Hematopoietic multipotent progenitor cell (in vitro differentiated cells): ENCODE results near the gene ADRA2C. TPM values are rescaled to one million over a fixed set of nuclear protein-coding genes. Genes with fewer than 3 reads are reported as not detected.

Source experiments
- DNase-seq, 3 donors: peaks; one replicate each; pipeline ENCODE4 v3.0.0-alpha.2; 2011 to 2015; ENCODE audit warnings: low read depth in 2 of 3, low spot score in 2 of 3
- total RNA-seq: library from RNA; depleted of rRNA; stranded (reverse); fragments of >200 nt; gene quantifications from one replicate; pipeline ENCODE4 v1.2.3, GENCODE V29; 2012

Gene ADRA2C
- total RNA-seq = 0.54 TPM

DNA sequence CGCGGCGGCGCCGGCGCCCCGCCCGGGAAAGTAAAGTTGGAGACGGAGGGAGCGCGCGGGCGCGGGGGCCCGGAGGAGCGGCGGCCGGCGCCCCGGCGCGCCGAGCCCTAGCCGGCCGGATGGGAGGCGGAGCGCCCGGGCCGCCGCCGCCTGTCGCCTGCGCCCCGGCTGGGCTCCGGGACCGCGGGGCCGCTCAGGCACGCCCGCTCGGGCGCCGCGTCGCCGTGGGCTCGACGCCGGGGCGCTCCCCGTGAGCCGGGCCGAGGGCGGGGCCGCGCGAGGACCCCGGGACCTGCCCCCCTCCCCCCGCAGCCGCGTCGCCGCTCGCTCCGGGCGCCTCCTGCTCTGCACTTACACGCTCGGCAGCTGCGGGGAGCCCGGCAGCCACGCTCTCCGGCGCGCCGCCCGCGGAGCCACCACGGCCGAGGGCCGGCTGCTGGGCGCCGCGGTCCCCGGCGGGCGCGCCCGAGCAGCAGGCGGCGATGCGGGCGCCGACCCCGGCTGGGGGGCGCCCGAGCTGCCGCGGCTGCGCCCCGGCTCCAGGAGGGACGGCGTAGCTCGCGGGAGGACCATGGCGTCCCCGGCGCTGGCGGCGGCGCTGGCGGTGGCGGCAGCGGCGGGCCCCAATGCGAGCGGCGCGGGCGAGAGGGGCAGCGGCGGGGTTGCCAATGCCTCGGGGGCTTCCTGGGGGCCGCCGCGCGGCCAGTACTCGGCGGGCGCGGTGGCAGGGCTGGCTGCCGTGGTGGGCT, at the start of gene ADRA2C:
Gene ADRA2C, plus strand, starts transcription at position 350 of the 749 bp plus-strand sequence. Its CDS starts 222 bp downstream, at position 572.
- DNase-seq = peak in 1 of 3 donors; percentile 26

DNA sequence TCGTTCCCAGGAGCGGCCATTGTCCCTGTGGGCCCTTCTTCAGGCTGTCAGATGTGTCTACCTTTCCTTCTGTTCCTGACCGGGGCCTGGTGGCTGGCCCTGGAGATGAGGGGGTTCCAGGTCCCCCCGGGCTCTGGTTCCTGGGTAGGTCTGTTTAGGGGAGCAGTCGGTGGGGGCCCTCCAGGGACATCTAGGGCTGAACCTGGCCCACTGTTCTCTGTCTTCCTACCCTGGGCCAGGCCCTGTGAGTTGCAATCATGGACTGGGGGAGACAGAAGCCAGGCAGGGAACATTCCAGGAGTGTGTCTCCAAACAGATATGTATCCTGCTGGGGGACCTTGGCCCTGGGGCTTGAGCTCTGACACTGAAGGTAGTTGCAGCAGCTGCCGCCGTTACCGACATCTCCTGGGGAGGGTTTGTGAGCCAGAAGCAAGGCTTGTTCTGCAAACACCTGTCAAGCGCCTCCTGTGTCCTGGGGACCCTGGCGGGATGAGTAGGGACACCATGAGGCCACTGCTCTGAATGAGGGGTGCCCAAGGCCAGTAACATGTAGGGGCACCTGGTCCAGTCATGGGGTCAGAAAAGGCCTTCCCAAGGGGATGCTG, 49.5 kb upstream of the ADRA2C start:
- no peak for DNase-seq

DNA sequence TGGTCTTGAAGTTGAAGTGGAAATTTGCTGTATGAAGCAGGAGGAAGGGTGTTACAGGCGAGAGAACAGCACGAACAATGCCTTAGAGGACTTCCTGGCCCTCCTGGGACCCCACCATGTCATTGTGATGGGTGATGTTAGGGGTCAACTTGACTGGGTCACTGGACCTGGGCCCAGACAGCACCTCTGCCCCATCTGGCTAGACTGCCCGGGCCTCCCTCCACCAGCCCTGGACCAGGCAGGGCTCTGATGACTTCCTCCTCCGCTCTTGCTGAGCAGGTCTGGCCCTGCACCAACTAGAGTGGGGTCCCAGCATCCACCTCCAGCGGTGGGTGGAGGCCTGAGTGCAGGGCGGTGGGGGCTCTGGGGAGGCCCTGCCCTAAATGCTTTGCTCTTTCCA, 48.9 kb upstream of the ADRA2C start:
- no peak for DNase-seq

DNA sequence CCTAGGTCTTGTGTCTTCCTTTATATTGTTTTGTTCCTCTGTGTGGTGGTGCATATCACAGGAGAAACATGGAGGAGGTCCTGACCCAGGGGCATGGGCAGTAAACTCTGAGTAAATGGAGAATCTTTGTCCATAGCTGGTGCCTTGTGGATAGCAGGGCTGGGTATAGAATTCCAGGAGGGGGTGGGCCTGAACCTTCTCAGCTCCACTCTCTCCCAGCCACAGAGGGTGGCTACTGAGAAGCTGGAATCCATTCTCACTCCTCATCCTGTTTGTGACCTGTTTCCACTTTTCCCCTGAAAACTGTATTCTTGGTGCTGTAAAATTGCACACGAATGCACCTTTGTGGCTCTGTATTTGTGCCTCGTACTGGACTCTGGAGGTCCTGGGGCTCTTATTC, 47.7 kb upstream of the ADRA2C start:
- DNase-seq = no peak

DNA sequence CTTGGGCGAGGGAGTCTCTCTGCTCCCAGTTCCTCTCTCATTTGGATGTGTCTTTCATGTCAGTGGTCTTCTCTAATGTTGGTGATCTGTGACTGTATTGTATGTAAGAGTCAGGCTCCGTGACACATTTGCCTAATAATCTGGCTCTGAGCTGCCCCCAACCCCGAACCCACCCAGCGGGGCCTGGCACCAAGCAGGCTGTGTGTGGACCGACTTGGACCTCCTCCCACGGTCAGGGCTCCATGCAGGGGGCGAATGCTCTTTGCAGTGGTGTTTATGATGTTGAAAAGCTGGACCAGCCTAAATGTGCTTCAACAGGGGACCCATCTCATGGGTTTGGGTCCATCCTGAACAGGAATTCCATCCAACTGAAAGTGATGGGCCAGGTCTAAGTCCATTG, 47.0 kb upstream of the ADRA2C start:
- DNase-seq = no peak

DNA sequence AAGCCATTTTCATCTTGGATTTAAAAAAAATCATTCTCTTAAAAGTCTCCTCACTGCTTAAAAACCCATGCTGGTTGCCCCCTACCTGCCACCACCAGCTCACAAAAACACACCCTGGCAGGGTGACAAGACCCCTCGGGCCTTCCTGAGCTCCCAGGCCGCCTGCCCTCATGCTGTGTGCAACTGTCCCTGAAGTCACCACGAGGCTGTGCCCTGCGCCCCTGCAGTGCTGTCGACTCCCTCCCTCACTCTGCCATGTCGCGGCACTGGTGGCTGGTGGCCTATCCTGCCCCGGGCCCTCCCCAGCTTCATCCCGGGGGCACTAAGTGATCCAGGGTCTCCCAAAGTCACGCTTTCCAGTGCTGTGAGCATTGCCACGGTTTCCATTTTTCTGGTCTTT, 46.3 kb upstream of the ADRA2C start:
- no peak for DNase-seq

DNA sequence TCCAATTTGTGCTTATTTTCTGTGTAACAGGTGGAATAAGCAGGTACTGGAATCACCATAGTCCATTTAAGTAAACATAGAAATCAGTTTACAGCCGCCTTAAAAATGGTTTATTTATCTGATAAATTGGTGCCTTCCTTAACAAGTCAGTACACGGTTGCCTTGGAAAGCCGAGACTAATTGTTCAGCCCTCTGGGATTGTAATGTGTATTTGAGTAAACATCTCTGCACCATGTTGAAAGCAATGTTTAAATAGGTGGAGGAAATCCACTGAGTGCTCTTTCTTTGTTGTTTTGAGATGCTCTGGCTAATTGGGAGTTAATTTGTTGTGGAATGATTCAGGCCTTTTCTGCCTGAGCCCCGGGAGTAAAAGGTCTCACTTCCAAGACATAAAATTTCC, 45.7 kb upstream of the ADRA2C start:
- DNase-seq = no peak

DNA sequence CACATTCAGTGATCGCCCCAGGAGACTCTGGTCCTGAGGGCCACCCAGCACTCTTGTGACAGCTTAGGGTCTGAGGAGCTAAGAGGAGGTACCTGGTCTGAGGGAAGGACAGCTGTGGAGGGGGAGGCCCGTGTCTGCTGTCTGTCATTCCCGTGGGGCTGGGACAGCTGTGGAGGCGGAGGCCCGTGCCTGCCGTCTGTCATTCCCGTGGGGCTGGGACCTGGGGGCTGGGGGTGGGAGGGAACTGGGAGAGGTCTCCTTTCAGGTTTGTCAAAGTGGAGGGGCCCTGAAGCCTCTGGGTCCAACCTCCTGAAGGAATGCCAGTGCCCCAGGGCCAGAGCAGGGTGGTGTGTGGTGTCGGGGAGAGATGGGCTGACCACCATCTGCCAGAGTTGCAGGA, 45.0 kb upstream of the ADRA2C start:
- DNase-seq = no peak

DNA sequence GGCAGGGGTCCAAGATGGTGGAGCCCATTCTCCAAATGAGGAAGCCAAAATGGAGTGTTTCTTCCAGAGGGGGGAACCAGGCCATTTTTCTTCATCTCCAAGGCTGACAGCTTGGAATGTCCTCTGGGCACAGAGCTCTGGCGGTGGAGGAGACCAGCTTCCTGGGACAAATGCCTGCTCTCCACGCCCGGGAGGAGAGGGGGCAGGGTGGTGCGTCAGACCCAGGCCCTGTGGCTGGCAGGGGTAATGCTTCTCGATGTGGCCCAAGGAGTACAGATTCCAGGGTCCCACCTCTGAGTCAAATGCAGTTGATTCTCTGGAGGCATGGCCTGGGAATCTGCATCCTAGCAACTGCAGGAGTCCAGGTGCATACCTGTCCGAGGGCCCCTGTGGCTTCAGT, 44.6 kb upstream of the ADRA2C start:
- DNase-seq = no peak

DNA sequence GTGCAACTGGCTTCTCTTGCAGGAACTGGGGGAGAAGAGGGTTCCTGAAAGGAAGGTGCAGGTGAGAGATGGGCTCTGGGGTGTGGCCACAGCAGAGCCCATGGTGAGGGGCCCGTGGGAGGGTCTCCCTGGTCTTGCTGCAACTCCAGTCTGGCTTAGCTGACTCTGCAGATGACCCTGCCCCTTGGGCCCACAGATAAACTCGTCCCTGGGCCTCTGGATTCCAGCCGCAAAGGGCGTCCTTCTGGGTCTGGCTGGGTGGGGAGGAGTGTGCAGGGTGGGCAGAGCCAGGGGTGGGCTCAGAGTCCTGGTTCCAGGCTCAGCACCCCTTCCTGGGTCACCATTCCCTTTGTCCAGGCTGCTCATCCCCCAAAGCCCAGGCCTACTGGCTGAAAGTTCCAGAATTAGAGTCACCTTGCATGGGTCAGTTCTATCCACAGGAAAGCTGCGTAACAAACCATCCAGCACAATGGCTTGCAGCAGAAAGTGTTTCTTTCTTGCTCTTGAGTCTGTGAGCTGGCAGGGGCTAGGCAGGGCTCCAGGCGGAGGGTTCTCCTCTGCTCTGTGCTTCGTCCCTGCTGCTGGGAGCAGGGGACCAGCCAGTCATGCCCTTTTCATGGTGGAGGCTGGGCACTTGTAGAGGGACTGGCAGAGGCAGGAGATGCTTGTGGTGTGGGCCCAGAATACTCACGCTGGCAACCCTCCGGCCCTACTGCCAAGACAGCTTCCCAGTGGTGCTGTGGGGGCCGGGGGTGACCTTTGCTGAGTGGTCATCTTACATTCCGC, 43.5 kb upstream of the ADRA2C start:
- no peak for DNase-seq

DNA sequence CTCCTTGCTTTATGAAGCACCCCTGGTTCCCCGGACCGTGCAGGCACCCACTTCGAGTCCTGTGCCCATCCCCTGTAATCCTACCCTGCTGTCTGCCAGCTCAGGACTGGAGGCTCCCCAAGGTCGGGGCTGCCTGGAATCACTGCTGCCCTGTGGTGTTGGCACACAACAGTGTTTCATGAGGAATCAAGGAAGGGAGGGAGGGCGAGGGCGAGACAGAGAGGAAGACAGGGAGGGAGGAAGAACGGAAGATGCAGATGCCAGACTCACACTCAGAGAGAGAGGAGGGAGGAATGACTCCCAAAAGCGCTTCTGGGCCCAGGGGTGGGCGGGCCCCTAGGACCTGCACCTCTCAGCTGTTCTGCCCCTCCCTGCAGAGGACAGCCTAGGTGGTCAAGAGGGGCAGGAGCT, 42.9 kb upstream of the ADRA2C start:
- DNase-seq = no peak

DNA sequence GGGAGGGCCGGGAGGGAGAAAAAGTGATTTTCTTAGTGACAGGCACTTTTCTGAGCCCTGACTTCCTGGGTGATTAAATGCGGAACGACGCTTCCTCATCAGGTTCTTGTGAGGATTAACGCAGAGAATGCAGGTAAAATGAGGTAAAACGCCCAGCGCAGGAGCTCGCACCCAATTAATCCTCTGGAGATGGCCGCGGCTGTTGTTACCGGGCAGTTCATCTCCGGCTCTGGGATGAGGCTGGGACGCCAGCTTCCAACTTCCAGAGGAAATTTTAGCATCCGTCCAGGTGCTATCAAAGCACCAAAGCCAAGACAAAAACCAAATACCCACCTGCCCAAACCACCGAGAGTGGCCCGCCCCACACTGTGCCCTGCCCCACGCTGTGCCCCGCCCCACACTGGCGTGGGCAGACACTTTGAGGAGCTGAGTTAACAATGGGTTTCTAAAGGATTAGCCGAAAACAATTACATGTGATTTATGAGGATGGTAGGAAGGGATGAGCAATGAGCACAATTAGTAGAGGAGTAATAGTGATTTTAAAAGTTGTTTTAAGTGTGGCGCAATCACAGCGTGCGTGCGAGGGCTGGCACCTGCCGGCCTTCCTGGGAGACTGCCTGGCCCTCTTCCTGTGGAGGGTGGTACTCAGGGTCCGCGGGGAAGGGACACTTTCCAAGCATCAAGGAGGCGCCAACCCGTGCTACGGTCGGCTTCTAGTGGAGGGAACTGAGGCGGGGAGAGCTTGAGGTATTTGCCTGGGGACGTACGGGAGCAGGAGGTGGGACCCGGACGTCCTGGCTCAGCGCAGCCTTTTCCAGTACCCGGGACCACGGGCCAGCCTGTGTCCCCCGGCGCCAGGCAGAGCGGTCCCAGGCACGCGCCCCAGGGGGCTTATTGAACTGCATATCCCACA, 41.6 kb upstream of the ADRA2C start:
- no peak for DNase-seq

DNA sequence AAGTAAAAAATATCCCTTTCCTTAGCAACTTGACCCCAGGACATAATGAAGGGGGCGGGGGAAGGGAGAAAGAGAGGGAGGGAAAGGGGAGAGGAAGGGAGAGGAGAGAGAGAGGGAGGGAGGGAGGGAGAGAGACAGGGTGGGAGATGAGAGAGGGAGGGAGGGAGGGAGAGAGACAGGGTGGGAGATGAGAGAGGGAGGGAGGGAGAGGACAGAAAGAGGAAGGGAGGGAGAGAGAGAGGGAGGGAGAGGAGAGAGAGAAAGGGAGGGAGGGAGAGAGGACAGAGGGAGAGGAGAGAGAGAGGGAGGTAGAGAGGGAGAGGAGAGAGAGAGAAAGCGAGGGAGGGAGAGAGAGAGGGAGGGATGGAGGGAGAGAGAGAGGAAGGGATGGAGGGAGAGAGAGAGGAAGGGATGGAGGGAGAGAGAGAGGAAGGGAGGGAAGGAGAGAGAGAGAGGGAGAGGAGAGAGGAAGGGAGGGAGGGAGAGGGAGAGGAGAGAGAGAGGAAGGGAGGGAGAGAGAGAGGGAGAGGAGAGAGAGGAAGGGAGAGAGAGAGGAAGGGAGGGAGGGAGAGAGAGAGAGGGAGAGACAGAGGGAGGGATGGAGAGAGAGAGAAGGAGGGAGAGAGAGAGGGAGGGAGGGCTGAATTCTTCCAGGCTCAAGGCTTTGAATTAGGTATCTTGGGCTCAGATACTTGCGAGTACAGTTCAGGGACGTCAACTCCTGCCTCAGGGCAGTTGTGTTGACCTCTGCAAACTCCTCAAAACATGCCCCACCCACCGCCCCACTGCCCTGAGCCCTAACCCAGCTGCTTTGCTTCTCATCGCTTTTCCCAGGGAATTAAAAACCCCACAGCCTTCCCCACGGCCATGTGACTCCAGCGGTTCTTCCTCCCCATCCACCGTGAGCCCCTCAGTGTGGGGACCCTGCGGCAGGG, 40.0 kb upstream of the ADRA2C start:
- no peak for DNase-seq

DNA sequence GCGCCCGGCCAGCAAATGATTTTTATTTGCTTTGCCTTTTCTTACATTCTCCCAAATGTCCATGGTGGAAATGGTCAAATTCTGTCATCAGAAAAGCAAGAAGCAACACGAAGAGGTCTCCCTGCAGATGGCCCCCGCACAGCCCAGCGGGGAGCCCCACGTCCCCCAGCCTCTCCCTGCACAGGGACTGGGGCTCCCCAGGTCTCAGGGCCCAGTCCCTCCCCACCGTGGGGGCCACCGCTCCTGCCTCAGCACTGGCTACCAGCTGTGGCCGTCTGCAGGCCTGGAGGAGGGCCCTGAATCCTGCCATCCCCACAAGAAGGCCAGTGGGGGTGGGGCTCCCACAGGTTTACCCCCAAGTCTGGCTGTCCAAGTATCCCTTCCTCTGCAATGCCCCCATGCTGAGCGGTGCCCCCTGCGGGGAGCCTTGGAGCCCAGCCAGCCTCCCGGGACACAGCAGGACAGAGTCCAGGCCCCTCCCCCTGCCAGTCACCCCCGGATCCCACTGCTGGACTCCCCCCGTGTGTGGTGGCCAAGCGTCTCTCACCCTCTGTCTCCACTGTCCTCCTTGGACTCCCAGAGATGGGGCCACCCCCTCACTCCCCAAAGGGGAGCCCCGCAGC, 38.2 kb upstream of the ADRA2C start:
- no peak for DNase-seq

DNA sequence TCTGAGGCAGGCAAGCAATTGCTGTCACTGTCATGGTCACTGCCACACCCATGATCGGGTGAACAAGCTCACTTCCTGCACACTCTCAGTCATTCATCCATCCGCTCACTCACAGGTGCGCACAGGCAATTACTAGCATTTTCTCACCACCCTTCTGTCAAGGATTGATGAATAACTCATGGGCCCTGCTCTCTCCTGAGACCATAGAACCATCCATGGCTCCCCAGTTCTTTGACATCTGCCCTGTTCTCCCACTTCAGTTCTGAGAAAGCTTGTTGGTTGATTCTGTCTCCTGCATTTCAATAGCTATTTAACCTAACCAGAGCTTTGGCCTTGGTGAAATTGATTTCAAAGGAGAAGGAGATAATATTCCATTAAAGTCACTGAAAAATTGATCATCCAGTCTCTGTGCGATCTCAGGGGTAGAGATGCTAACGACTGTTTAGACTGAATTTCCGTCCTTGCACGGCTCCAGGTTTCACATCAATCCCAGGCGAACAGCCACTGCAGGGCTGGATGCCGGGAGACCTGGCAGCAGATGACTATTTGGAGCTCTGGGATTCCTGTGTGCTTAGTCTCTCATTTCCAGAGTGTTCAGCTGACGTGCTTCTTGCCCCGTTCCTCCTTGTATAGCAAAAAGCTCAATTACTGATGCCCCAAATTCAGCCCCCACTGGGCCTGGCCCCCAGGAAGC, 36.9 kb upstream of the ADRA2C start:
- DNase-seq = no peak

DNA sequence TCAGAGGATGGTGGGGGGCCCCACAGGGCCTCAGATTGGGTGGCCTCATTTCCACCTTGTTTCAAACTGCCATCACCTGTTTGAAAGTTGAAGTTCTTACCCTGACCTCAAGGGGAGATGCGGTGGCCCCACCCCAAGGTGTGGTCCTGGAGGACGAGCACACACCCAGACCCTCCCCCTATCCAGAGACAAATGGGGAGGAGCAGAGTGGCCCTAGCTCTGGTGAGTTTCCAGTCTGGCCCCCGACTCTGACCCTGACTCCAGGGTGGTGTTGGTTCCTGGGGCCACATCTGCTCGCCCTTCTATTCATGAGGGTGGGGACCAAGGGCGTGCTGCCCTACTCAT, 36.3 kb upstream of the ADRA2C start:
- DNase-seq = no peak

DNA sequence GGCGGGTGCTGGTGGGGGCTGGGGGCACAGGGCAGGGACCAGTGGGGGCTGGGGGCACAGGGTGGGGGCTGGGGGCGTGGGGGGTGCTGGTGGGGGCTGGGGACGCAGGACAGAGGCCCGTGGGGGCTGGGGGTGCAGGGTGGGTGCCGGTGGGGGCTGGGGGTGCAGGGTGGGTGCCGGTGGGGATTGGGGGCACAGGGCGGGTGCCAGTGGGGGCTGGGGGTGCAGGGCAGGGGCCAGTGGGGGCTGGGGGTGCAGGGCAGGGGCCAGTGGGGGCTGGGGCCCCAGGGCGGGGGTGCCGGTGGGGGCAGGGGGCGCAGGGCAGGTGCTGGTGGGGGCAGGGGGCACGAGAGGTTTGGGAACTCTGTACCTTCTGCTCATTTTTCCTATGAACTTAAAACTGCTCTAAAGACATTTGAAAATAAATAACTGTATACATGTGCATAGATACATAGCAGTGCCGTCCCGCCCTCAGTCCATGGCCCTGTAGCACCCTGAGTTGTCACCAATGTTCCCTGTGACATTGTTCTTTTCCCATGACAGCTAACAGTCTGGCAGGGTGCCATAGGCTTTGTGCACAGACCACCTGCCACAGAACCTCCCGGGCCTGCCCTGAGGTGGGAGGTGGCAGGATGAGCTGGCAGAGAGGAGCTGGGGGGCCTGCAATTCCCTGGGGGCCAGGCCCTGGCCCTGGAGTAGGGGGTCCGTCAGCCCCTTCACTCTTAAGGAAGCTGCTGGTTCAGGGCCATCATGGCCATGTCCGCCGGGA, 35.6 kb upstream of the ADRA2C start:
- DNase-seq = no peak
